GM12878 (cell line): ENCODE data around the gene GIGYF1. TPM values are rescaled to one million over a fixed set of nuclear protein-coding genes. Genes with fewer than 3 reads are reported as not detected.

Source experiments
- E2F8 ChIP-seq: fragments of 450-650 bp; IDR thresholded peaks from 2 replicates; pipeline ENCODE4 v1.6.1; 2018; ENCODE audit warnings: mild to moderate bottlenecking, low read depth, moderate library complexity; ENCODE audit not compliant: partially characterized antibody
- EZH2 ChIP-seq: IDR thresholded peaks from 2 replicates; pipeline ENCODE4 v1.6.1; 2012; ENCODE audit warnings: low read depth, mild to moderate bottlenecking, control low read depth, inconsistent platforms, low read length, borderline replicate concordance; ENCODE audit not compliant: control insufficient read depth
- MYB ChIP-seq: fragments of 150-350 bp; IDR thresholded peaks from 2 replicates; pipeline ENCODE4 v1.6.1; 2014; ENCODE audit warnings: mild to moderate bottlenecking, low read depth, low read length, borderline replicate concordance
- NBN ChIP-seq: fragments of 450-650 bp; IDR thresholded peaks from 2 replicates; pipeline ENCODE4 v1.6.1; 2016
- NKRF ChIP-seq: fragments of 450-650 bp; conservative IDR thresholded peaks from 2 replicates; pipeline ENCODE4 v1.6.1; 2017; ENCODE audit warnings: mild to moderate bottlenecking, moderate library complexity
- RB1 ChIP-seq: fragments of 450-650 bp; formaldehyde crosslinking; IDR thresholded peaks from 2 replicates; pipeline ENCODE4 v1.6.1; 2017; ENCODE audit warnings: mild to moderate bottlenecking, borderline replicate concordance
- RELB ChIP-seq: fragments of 450-650 bp; IDR thresholded peaks from 2 replicates; pipeline ENCODE4 v1.6.1; 2017; ENCODE audit warnings: low read depth, mild to moderate bottlenecking, moderate library complexity
- REST ChIP-seq: IDR thresholded peaks from 2 replicates; pipeline ENCODE4 v1.6.1; 2012; ENCODE audit warnings: mild to moderate bottlenecking, low read depth, low read length
- SUZ12 ChIP-seq: fragments of 200-600 bp; sonication (generic); IDR thresholded peaks from one replicate; pipeline ENCODE4 v1.6.1; 2018; ENCODE audit warnings: antibody characterized with exemption, mild to moderate bottlenecking; ENCODE audit not compliant: unreplicated experiment
- YY1 ChIP-seq: IDR thresholded peaks from 2 replicates; pipeline ENCODE4 v1.6.1; 2011; ENCODE audit warnings: low read depth, mild to moderate bottlenecking, low read length
- ZBTB11 ChIP-seq: fragments of 450-650 bp; formaldehyde crosslinking; IDR thresholded peaks from 2 replicates; pipeline ENCODE4 v1.5.0; 2022; ENCODE audit warnings: mild to moderate bottlenecking, missing genetic modification characterization
- ZNF622 ChIP-seq: fragments of 450-650 bp; IDR thresholded peaks from 2 replicates; pipeline ENCODE4 v1.6.1; 2017; ENCODE audit warnings: mild to moderate bottlenecking, inconsistent platforms
- ZSCAN29 ChIP-seq: fragments of 450-650 bp; IDR thresholded peaks from 2 replicates; pipeline ENCODE4 v1.6.1; 2017; ENCODE audit warnings: mild to moderate bottlenecking, moderate library complexity
- polyA plus RNA-seq, 11 experiments: library from polyadenylated mRNA; depleted of rRNA in 4 of 11; unstranded in 6 of 11; stranded (reverse) in 5 of 11; fragments of >200 nt; fragmentation: Nextera tagmentation in 4 of 11; fragmentation: Illumina TruSeq in 1 of 11; extraction: Ambion mirVana in 4 of 11; extraction: Trizol in 1 of 11; gene quantifications; 1 replicate in 1 of 11; 2 replicates in 10 of 11; pipeline versions ENCODE4 v1.2.1 to v1.2.3, GENCODE V29; 2011 to 2016; ENCODE audit warnings: inconsistent platforms in 2 of 11, missing spikeins in 2 of 11, low read depth in 1 of 11
- total RNA-seq, 4 experiments: library from RNA; depleted of rRNA in 3 of 4; stranded (reverse); fragments of >200 nt in 3 of 4; fragmentation: Illumina TruSeq in 1 of 4; extraction: Trizol in 1 of 4; gene quantifications; 2 replicates each; pipeline versions ENCODE4 v1.2.1 to v1.2.3, GENCODE V29; 2013 to 2021

Gene GIGYF1
- total and polyA plus RNA-seq, 10 of the 15 experiments (the other 5 are each of a cell fraction or from before 2014, with no cell fraction given), result 0.31 to 47.2 (median 9.9) TPM

GRCh38 chr7:100691676-100692577 lies 2.1 kb downstream of the GIGYF1 start (continued):
- peak; percentile 57; the same call in 1 of the 2 replicates for TF ChIP-seq YY1
- TF ChIP-seq E2F8, result peak; percentile 40
- no peak for TF ChIP-seq NKRF
- TF ChIP-seq REST, result no peak
- TF ChIP-seq RELB, result no peak
- TF ChIP-seq EZH2, result no peak
- TF ChIP-seq RB1, result peak; percentile 84; the same call in 1 of the 2 replicates
- no peak for TF ChIP-seq ZBTB11 (CRISPR knock-in tag)
- TF ChIP-seq ZSCAN29, result no peak
- TF ChIP-seq NBN, result peak; percentile 64
- no peak for TF ChIP-seq ZNF622
- TF ChIP-seq MYB, result no peak
- no peak for TF ChIP-seq SUZ12
